NT2/D1 (cell line): ENCODE measurements around the gene DOK6.

ENCODE experiments used
- DNase-seq: peaks from one replicate; pipeline ENCODE4 v3.0.0-alpha.2; 2011; ENCODE audit warnings: low read depth, low spot score
- H3K27me3 ChIP-seq: 2 replicates; pipeline ENCODE4 v1.6.0; 2011; ENCODE audit warnings: mild to moderate bottlenecking; ENCODE audit not compliant: insufficient read length, insufficient read depth
- H3K36me3 ChIP-seq: 2 replicates; pipeline ENCODE4 v1.6.1; 2011; ENCODE audit warnings: mild to moderate bottlenecking, low read length, mixed read lengths; ENCODE audit not compliant: insufficient read depth, insufficient read length
- H3K4me1 ChIP-seq: 2 replicates; pipeline ENCODE4 v1.5.1; 2011; ENCODE audit not compliant: insufficient read depth, insufficient read length
- H3K4me3 ChIP-seq: 2 replicates; pipeline ENCODE4 v1.5.1; 2011; ENCODE audit warnings: low read depth; ENCODE audit not compliant: insufficient read length
- H3K9ac ChIP-seq: 2 replicates; pipeline ENCODE4 v1.6.0; 2011; ENCODE audit warnings: low read depth; ENCODE audit not compliant: insufficient read length
- H3K9me3 ChIP-seq: 2 replicates; pipeline ENCODE4 v1.5.1; 2011; ENCODE audit warnings: mild to moderate bottlenecking, low read length; ENCODE audit not compliant: insufficient read depth
- SUZ12 ChIP-seq: IDR thresholded peaks from 2 replicates; pipeline ENCODE4 v1.6.1; 2011; ENCODE audit not compliant: insufficient read length, insufficient read depth; ENCODE audit errors: extremely low read depth
- YY1 ChIP-seq: IDR thresholded peaks from 2 replicates; pipeline ENCODE4 v1.6.1; 2011; ENCODE audit not compliant: insufficient read length, insufficient read depth
- ZNF274 ChIP-seq: IDR thresholded peaks from 2 replicates; pipeline ENCODE4 v1.6.1; 2011; ENCODE audit warnings: mild to moderate bottlenecking, low read depth, low read length

The DOK6 gene

DNA sequence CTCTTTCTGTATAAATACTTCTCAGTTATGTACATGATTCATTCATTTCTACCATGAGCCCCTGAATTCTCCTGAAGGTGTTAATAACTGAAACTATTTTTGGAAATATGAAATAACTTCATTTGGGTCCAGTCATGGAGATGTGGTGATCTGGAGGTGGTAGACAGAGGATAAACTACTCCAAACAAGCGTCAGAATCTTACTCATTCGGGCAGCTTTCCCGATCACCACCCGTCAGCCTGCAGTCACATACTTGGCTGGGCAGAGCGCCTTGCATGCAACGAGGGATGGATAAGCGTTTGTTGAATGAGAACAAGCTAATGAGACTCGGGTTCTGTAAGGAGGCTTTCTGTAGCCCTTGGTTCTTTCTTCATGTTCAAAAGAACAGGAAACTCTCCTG is 324.3 kb downstream of the DOK6 start:
- Histone ChIP-seq H3K9me3 (peaks cover 7% of the 10 kb centered on the region; the same call in 1 of the 2 replicates), H3K4me1 (no peaks in the 10 kb centered on the region), H3K9ac (no peak overlapping the region), H3K4me3 (no peak overlapping the region), H3K36me3 (no peaks in the 10 kb centered on the region), H3K27me3 (no peaks in the 10 kb centered on the region)
- TF ChIP-seq YY1: no peak
- TF ChIP-seq ZNF274: no peak
- no peak for TF ChIP-seq SUZ12
- DNase-seq: no peak

DNA sequence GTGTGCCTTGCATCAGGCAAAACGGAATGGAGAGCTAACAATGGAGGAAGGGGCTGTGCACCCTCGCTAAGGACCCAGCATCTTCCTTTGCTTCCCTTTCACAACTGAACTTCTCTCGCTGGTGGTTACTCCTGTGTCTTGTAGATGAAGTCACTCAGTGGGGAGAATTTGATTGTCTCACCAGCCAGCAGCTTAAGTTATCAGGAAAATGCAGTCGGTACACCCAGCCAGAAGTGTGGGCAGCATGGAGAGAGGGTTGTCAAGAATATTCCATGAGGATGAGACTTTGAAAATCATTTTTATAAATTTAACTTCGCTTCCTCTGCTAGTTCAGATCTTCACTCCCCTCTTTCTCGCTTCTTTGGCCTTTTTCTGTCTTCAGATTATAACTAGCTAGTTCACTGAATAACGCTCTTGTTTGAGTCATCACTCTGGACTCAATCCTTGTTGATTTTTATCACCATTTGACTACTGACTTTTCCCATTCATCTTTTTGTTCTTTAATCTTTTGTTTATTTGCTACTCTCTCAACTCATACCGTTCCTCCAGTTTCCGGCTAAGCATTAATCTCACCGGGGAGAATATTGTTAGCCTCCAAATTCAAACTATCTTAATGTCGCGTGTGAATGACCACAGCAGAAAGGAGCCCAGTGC is 325.3 kb downstream of the DOK6 start:
- no peak overlapping the region for H3K9ac ChIP-seq
- no peaks in the 10 kb centered on the region for H3K4me1 ChIP-seq
- DNase-seq: no peak
- H3K36me3 ChIP-seq: no peaks in the 10 kb centered on the region
- H3K27me3 ChIP-seq: no peaks in the 10 kb centered on the region
- H3K9me3 ChIP-seq: no peaks in the 10 kb centered on the region
- no peak overlapping the region for H3K4me3 ChIP-seq
- TF ChIP-seq YY1 (no peak), ZNF274 (no peak), SUZ12 (no peak)

DNA sequence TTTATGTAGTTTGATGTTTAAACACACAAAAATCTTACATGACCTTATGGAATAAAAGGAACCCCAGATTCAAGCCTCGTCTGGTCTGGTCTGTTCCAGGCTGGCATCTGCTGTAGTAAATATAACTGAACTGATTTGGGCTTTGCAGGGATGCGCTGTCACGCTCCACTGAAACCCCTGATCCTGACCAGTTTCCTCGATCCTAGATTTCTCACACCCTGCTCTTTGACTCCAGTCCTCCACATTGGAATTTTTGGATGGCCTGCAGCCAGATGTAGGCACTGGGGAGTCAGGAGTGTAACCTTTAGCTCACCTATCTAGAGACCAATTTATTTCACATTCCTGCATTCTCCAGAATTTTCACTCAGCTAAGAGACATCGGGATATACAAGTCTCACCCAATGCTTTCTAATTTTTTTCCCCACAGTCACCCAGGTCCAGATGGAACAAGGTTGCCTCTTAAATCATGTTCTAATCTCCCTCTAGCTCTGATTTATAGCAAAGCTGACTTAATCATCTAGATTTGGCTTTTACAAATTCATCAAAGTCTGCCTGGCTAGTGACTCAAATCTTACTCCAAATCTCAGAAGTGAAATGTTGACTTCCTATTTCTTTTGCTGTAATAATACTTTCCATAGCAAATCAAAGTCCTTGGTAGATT is 327.4 kb downstream of the DOK6 start:
- H3K4me3 ChIP-seq: no peak overlapping the region

DNA sequence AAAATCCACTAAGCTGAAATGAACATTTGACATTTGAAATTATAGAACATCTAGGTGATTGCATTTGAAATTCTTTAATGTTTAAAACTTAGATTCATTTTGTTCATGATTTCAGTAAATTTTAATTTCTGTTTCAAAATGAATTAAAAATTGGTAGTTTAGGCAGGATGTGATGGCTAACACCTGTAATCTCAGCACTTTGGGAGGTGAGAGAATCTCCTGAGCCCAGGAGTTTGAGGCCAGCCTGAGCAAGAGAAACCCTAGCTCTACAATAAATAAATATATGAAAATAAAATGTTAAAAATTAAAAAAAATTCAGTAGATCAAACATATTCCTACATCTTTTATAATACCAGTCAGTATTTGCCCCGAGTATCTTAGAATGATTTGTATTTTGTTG is 330.0 kb downstream of the DOK6 start:
- DNase-seq: no peak
- Histone ChIP-seq H3K27me3 (no peaks in the 10 kb centered on the region), H3K4me3 (no peak overlapping the region), H3K9ac (no peak overlapping the region), H3K9me3 (peaks cover 13% of the 10 kb centered on the region; the same call in 1 of the 2 replicates), H3K36me3 (no peaks in the 10 kb centered on the region), H3K4me1 (no peaks in the 10 kb centered on the region)
- TF ChIP-seq ZNF274 (no peak), SUZ12 (no peak), YY1 (no peak)

More for the DNA sequence above, 327.4 kb downstream of the DOK6 start:
- Histone ChIP-seq H3K27me3 (no peaks in the 10 kb centered on the region), H3K9me3 (no peaks in the 10 kb centered on the region), H3K4me1 (no peaks in the 10 kb centered on the region), H3K36me3 (no peaks in the 10 kb centered on the region), H3K9ac (no peak overlapping the region)
- TF ChIP-seq ZNF274: no peak
- no peak for TF ChIP-seq YY1
- TF ChIP-seq SUZ12: no peak
- no peak for DNase-seq

DNA sequence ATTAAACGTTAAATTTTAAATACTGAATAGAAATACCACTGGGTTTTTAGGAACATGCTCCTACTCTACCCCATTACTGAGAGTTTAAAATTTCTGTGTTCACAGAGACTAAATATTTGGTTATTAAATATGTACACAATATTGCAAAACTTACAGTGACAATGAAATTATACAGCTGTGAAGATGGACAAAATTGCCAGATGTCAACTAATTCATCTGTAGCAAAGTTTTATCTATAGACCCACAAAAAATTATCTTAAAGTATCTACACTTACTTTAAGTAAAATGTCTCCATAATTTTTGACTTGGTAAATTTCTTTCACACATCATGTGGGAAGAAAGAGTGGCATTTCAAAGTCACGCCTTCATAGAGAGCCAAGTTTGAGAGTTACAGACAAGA is 333.8 kb downstream of the DOK6 start:
- H3K36me3 ChIP-seq: no peaks in the 10 kb centered on the region
- H3K9me3 ChIP-seq: peaks cover 19% of the 10 kb centered on the region; the same call in 1 of the 2 replicates
- H3K4me3 ChIP-seq: no peak overlapping the region
- no peak for DNase-seq
- no peaks in the 10 kb centered on the region for H3K27me3 ChIP-seq
- TF ChIP-seq SUZ12: no peak
- no peak for TF ChIP-seq ZNF274
- no peak for TF ChIP-seq YY1
- no peaks in the 10 kb centered on the region for H3K4me1 ChIP-seq
- H3K9ac ChIP-seq: no peak overlapping the region

DNA sequence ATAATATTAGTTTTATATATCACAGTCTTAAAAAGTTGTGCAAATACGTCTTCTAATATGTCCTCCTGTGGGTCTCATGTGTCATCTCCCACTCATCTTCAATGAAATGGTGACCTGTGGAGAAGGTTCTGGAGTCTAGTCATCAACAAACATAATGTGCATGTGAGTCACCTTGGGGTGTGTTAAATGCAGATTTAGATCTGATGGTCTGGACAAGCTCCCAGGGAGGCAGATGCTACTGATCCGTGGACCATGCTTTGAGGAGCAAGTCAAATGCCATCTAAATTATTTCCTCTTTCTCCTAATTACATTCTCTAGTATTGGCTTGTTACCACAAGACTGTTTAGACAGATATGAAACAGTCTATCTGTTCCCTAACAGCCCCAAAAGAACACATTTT is 336.0 kb downstream of the DOK6 start:
- DNase-seq: no peak
- no peaks in the 10 kb centered on the region for H3K4me1 ChIP-seq
- H3K4me3 ChIP-seq: no peak overlapping the region
- TF ChIP-seq ZNF274 (no peak), SUZ12 (no peak), YY1 (no peak)
- peaks cover 19% of the 10 kb centered on the region; the same call in 1 of the 2 replicates for H3K9me3 ChIP-seq
- no peak overlapping the region for H3K9ac ChIP-seq
- H3K36me3 ChIP-seq: no peaks in the 10 kb centered on the region
- H3K27me3 ChIP-seq: no peaks in the 10 kb centered on the region

DNA sequence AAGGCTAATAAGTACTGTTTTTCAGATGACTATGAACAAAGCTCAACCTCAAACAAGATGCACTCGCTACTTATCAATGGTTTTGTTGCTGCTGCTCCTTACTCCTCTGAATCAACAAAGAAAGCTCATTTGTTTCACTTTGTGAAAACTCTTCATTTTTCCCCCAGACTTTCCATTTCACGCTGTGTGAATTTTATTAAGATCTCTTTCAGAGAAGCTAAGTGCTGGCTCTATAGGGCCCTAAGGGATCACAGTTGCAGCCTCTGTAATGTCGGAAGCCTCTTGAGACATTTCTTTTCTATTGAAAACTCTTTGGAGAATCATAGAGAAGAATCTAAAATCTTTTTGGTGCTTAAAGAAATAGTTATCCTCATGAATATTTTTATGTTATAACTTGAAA is 337.2 kb downstream of the DOK6 start:
- H3K9ac ChIP-seq: no peak overlapping the region
- peaks cover 19% of the 10 kb centered on the region; the same call in 1 of the 2 replicates for H3K9me3 ChIP-seq
- TF ChIP-seq YY1 (no peak), ZNF274 (no peak), SUZ12 (no peak)
- H3K36me3 ChIP-seq: no peaks in the 10 kb centered on the region
- DNase-seq: no peak
- no peak overlapping the region for H3K4me3 ChIP-seq
- H3K4me1 ChIP-seq: no peaks in the 10 kb centered on the region
- H3K27me3 ChIP-seq: no peaks in the 10 kb centered on the region
